Astrocyte (in vitro differentiated cells and primary cell): Measurements from ENCODE around the gene KCNK6. TPM values are rescaled to one million over a fixed set of nuclear protein-coding genes. Genes with fewer than 3 reads are reported as not detected.

Experiments
- DNase-seq: peaks from one replicate; pipeline ENCODE4 v3.0.0-alpha.2; 2010; ENCODE audit warnings: low read depth
- FAIRE-seq: peaks from 2 replicates; lab custom pipeline; 2011; peaks lifted over from hg19 to GRCh38; lab: Jason Lieb, UNC
- H2AFZ ChIP-seq: 2 replicates; pipeline ENCODE4 v1.6.0; 2012; ENCODE audit warnings: low read depth, low read length, inconsistent platforms
- H3K27ac ChIP-seq: 2 replicates; pipeline ENCODE4 v1.5.1; 2011; ENCODE audit warnings: low read depth, low read length, inconsistent platforms
- H3K27me3 ChIP-seq: 2 replicates; pipeline ENCODE4 v1.6.0; 2011; ENCODE audit warnings: low read length, inconsistent platforms; ENCODE audit not compliant: insufficient read depth
- H3K36me3 ChIP-seq: 2 replicates; pipeline ENCODE4 v1.5.1; 2011; ENCODE audit warnings: low read length, inconsistent platforms; ENCODE audit not compliant: insufficient read depth
- H3K4me1 ChIP-seq: 2 replicates; pipeline ENCODE4 v1.5.1; 2011; ENCODE audit warnings: low read length, inconsistent platforms; ENCODE audit not compliant: insufficient read depth
- H3K4me2 ChIP-seq: 2 replicates; pipeline ENCODE4 v1.6.0; 2012; ENCODE audit warnings: low read length, inconsistent platforms
- H3K4me3 ChIP-seq: 2 replicates; pipeline ENCODE4 v1.5.1; 2011; ENCODE audit warnings: low read depth, mild to moderate bottlenecking, low read length, inconsistent platforms; ENCODE audit not compliant: insufficient read depth
- H3K79me2 ChIP-seq: 2 replicates; pipeline ENCODE4 v1.6.0; 2012; ENCODE audit warnings: mild to moderate bottlenecking, low read length, inconsistent platforms; ENCODE audit not compliant: insufficient read depth
- H3K9ac ChIP-seq: 2 replicates; pipeline ENCODE4 v1.6.0; 2012; ENCODE audit warnings: mild to moderate bottlenecking, low read length, inconsistent platforms
- H3K9me3 ChIP-seq: 2 replicates; pipeline ENCODE4 v1.5.1; 2012; ENCODE audit warnings: low read depth, mild to moderate bottlenecking, low read length, inconsistent platforms; ENCODE audit not compliant: insufficient read depth
- H4K20me1 ChIP-seq: 2 replicates; pipeline ENCODE4 v1.6.0; 2012; ENCODE audit warnings: low read length, inconsistent platforms; ENCODE audit not compliant: insufficient read depth
- H3K27ac Mint-ChIP-seq: one replicate; pipeline ENCODE4 v1.8.0; 2021; ENCODE audit warnings: mild to moderate bottlenecking, mixed read lengths; ENCODE audit not compliant: unreplicated experiment
- H3K27me3 Mint-ChIP-seq: one replicate; pipeline ENCODE4 v1.8.0; 2021; ENCODE audit warnings: low read depth, mixed read lengths; ENCODE audit not compliant: unreplicated experiment
- H3K36me3 Mint-ChIP-seq: one replicate; pipeline ENCODE4 v1.8.0; 2021; ENCODE audit warnings: low read depth, mixed read lengths; ENCODE audit not compliant: unreplicated experiment
- H3K4me1 Mint-ChIP-seq: one replicate; pipeline ENCODE4 v1.8.0; 2021; ENCODE audit warnings: low read depth, mixed read lengths; ENCODE audit not compliant: unreplicated experiment
- H3K4me3 Mint-ChIP-seq: one replicate; pipeline ENCODE4 v1.8.0; 2021; ENCODE audit warnings: mild to moderate bottlenecking, moderate library complexity, mixed read lengths; ENCODE audit not compliant: unreplicated experiment
- H3K9me3 Mint-ChIP-seq: one replicate; pipeline ENCODE4 v1.8.0; 2021; ENCODE audit warnings: mild to moderate bottlenecking, mixed read lengths; ENCODE audit not compliant: unreplicated experiment
- EZH2 ChIP-seq: IDR thresholded peaks from 2 replicates; pipeline ENCODE4 v1.6.1; 2012; ENCODE audit warnings: mild to moderate bottlenecking, low read length, inconsistent platforms; ENCODE audit not compliant: insufficient read depth
- total RNA-seq: library from RNA; stranded (reverse); gene quantifications from 2 replicates; pipeline ENCODE4 v1.2.1, GENCODE V29; 2021
- TF ChIP-seq, protein P1 (sequence below): IDR thresholded peaks from 2 replicates; pipeline ENCODE4 v1.5.1; 2011; ENCODE audit warnings: low read depth, mild to moderate bottlenecking, inconsistent platforms, low read length, moderate library complexity; ENCODE audit not compliant: insufficient read depth

Gene KCNK6
- total RNA-seq, 1 donor from 2014 or later: 8.6 TPM

DNA sequence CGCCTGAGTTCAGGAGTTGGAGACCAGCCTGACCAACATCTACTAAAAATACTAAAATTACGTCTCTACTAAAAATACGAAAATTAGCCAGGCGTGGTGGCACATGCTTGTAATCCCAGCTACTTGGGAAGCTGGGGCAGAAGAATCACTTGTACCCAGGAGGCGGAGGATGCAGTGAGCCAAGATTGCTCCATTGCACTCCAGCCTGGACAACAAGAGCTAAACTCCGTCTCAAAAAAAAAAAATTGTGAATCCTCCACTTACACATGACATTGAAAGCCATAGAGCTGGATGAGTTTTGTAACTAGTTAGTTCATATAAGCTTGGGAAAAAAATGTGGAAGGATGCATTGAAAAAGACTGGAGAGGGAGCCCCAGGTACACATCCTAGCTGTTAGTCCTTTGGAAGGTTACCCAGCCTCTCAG lies 54.3 kb downstream of the KCNK6 start:
- H2AFZ ChIP-seq: peak overlapping the region; percentile 87
- H3K27ac ChIP-seq: peak overlapping the region; percentile 47
- peaks cover 3% of the 10 kb centered on the region for H3K27me3 ChIP-seq
- H3K9me3 Mint-ChIP-seq: peaks cover 2% of the 10 kb centered on the region
- H3K4me3 ChIP-seq: peak overlapping the region; percentile 82
- H3K79me2 ChIP-seq: peaks cover 37% of the 10 kb centered on the region
- peaks cover 35% of the 10 kb centered on the region for H4K20me1 ChIP-seq
- peaks cover 18% of the 10 kb centered on the region for H3K27me3 Mint-ChIP-seq
- FAIRE-seq (no peak), DNase-seq (no peak)
- peak overlapping the region; percentile 96 for H3K4me2 ChIP-seq
- peaks cover 4% of the 10 kb centered on the region for H3K36me3 Mint-ChIP-seq
- peak overlapping the region; percentile 98 for H3K9ac ChIP-seq
- peak overlapping the region; percentile 100 for H3K4me3 Mint-ChIP-seq
- H3K4me1 Mint-ChIP-seq: peaks cover 8% of the 10 kb centered on the region
- no peak for TF ChIP-seq EZH2
- TF ChIP-seq, protein P1, sequence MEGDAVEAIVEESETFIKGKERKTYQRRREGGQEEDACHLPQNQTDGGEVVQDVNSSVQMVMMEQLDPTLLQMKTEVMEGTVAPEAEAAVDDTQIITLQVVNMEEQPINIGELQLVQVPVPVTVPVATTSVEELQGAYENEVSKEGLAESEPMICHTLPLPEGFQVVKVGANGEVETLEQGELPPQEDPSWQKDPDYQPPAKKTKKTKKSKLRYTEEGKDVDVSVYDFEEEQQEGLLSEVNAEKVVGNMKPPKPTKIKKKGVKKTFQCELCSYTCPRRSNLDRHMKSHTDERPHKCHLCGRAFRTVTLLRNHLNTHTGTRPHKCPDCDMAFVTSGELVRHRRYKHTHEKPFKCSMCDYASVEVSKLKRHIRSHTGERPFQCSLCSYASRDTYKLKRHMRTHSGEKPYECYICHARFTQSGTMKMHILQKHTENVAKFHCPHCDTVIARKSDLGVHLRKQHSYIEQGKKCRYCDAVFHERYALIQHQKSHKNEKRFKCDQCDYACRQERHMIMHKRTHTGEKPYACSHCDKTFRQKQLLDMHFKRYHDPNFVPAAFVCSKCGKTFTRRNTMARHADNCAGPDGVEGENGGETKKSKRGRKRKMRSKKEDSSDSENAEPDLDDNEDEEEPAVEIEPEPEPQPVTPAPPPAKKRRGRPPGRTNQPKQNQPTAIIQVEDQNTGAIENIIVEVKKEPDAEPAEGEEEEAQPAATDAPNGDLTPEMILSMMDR: no peak
- H3K4me1 ChIP-seq: peaks cover 13% of the 10 kb centered on the region
- peaks cover 7% of the 10 kb centered on the region for H3K36me3 ChIP-seq
- peak overlapping the region; percentile 89 for H3K27ac Mint-ChIP-seq
- H3K9me3 ChIP-seq: no peaks in the 10 kb centered on the region

DNA sequence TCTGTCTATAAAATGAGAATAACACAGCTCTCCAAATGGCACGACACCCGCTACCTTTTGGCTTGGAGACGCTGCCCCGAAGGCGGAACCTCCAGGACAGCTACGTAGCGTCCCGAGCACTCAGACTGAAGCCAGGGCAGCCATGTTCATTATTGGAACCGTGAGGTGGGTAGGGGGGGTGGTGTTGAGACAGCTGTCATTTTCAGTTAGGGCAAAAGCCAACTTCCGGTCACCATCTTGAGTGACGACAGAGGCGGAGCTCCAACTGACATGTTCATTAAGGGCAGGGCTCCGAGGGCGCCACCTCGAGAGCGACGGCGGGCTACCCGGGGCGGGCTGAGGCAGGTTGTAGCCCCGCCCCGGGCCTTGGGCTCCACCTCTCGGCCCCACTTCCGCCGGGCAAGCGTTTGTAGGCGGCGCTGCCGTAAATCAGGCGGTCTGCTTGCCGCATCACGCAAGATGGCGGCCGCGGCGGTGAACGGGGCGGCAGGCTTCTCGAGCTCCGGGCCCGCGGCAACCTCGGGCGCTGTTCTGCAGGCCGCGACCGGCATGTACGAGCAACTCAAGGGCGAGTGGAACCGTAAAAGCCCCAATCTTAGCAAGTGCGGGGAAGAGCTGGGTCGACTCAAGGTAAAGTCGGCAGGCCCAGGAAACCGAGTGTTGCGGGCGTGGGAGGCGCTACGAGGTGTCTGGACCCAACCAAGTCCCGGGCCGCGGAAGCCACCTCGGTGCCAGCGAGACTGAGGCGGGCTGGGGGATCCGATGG lies 54.9 kb downstream of the KCNK6 start, which contains the start of gene PSMD8:
Gene PSMD8, plus strand, starts transcription at position 240 of the 766 bp plus-strand sequence. Its CDS starts 31 bp downstream, at position 271.
- FAIRE-seq: no peak
- peaks cover 2% of the 10 kb centered on the region for H3K9me3 Mint-ChIP-seq
- peak within 1 kb of the TSS; percentile 100 for H3K4me3 Mint-ChIP-seq

More for the DNA sequence above, 54.9 kb downstream of the KCNK6 start, which contains the start of gene PSMD8:
- Histone ChIP-seq H3K4me3 (peak within 1 kb of the TSS; percentile 82), H3K9ac (peak within 1 kb of the TSS; percentile 98), H3K27me3 (peaks cover 2% of the 10 kb centered on the region), H3K36me3 (peaks cover 7% of the 10 kb centered on the region), H3K9me3 (no peaks in the 10 kb centered on the region), H2AFZ (peak within 1 kb of the TSS; percentile 92), H3K4me2 (peak within 1 kb of the TSS; percentile 96), H3K27ac (peak within 1 kb of the TSS; percentile 92), H3K4me1 (peaks cover 13% of the 10 kb centered on the region), H4K20me1 (peaks cover 41% of the 10 kb centered on the region), H3K79me2 (peaks cover 43% of the 10 kb centered on the region)
- peak within 1 kb of the TSS; percentile 99 for H3K27ac Mint-ChIP-seq
- peaks cover 4% of the 10 kb centered on the region for H3K36me3 Mint-ChIP-seq
- DNase-seq: peak; percentile 94
- peaks cover 8% of the 10 kb centered on the region for H3K4me1 Mint-ChIP-seq
- no peak for TF ChIP-seq EZH2
- TF ChIP-seq, protein P1: no peak
- H3K27me3 Mint-ChIP-seq: peaks cover 18% of the 10 kb centered on the region
